IPS DF 4.7 (cell line): ENCODE results near the gene ADD1.

Experiments used
- DNase-seq: peaks from one replicate; pipeline ENCODE4 v3.0.0-alpha.2; 2013; ENCODE audit warnings: low spot score; ENCODE audit errors: extremely low read depth

Gene ADD1

GRCh38 chr4:2843263-2843940 lies at the start of gene ADD1:
Gene ADD1, plus strand, starts transcription at chr4:2843844. Its CDS starts 32,072 bp downstream, at chr4:2875916.
- DNase-seq, result no peak

GRCh38 chr4:2794486-2795299 lies 49.0 kb upstream of the ADD1 start:
- DNase-seq, result no peak

GRCh38 chr4:2795300-2795892 lies 48.2 kb upstream of the ADD1 start:
- no peak for DNase-seq

GRCh38 chr4:2795893-2796848 lies 47.5 kb upstream of the ADD1 start:
- DNase-seq, result no peak

GRCh38 chr4:2796849-2797544 lies 46.6 kb upstream of the ADD1 start:
- no peak for DNase-seq

- DNase-seq, result no peak
Observed at GRCh38 chr4:2797545-2798305, 45.9 kb upstream of the ADD1 start.

- no peak for DNase-seq
Observed at GRCh38 chr4:2798399-2799223, 45.0 kb upstream of the ADD1 start.

GRCh38 chr4:2799224-2799911 lies 44.3 kb upstream of the ADD1 start:
- DNase-seq, result no peak

- no peak for DNase-seq
Observed at GRCh38 chr4:2799971-2800690, 43.5 kb upstream of the ADD1 start.

GRCh38 chr4:2800691-2801596 lies 42.7 kb upstream of the ADD1 start:
- no peak for DNase-seq

GRCh38 chr4:2802618-2803531 lies 40.8 kb upstream of the ADD1 start:
- no peak for DNase-seq

- no peak for DNase-seq
Observed at GRCh38 chr4:2803624-2804448, 39.8 kb upstream of the ADD1 start.

- no peak for DNase-seq
Observed at GRCh38 chr4:2804449-2804972, 39.1 kb upstream of the ADD1 start.

GRCh38 chr4:2804973-2805501 lies 38.6 kb upstream of the ADD1 start:
- no peak for DNase-seq
